Right ventricle myocardium superior (tissue), 1 donor: ENCODE data around the gene CHN2. TPM values are rescaled to one million over a fixed set of nuclear protein-coding genes. Genes with fewer than 3 reads are reported as not detected.

Source experiments
- ATAC-seq: fragments of 200-7000 bp; cut with Tn5 transposase; one replicate; pipeline ENCODE4 v1.9.1; 2020; ENCODE audit warnings: mild to moderate bottlenecking; ENCODE audit not compliant: poor library complexity
- DNase-seq: peaks from one replicate; pipeline ENCODE4 v3.0.0-alpha.2; 2020
- intact Hi-C: fragments of 100-400 bp; cut with DNase I; formaldehyde crosslinking; loops from one replicate; pipeline ENCODE4 v1.11.2; 2022
- total RNA-seq: library from RNA; stranded (reverse); fragmentation: NEBNext Ultra II Directional; extraction: Animal tissue kit (Norgen Biotek cat#: 25700); gene quantifications from one replicate; pipeline ENCODE4 v1.2.1, GENCODE V29; 2021
- donor health status: DM: no; HTN: yes; CAD: no; lungs with severe emphysema.

CHN2 gene
- total RNA-seq, 1 donor from 2014 or later = 17.7 TPM

DNA sequence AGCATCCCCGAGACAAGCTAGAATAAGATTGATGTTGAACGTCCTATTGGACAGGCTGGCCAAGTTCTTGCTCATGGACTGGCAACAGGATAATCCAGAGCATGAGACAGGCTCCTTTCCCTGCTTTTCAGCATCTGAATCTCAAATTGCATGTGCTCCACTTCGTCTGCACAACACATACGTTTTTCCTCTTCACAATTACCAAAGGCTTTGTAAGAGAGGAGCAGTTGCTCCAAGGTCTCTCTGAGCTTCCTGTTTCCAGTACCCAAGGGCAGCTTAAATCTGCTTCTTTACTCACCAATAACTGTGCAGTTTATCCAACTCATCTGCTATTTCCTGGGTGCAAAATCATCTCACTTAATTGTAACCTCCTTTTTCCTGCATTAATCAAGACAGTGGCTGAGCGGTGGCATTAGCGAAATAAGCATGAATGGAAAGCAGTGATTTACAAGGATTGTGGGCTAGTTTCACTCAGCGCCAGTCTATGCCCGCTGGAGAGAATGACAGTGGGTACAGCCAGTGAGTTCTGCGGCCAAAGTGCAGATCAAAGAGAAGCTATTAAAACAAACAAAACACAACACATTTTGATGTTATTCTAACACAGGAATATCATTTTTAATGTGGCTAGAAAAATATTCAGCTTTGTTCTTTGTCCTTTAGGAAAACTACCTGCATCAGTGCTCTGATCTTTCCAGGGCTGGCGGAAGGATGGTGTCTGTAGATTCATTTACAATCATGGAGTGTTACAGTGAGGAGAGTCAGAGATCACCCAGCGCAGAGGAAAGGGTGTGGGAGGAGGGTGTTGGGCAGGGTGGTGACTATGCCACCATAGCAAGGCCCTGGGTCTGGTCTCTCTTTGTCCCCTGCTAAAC, 79.8 kb downstream of the CHN2 start:
- ATAC-seq = no peak

DNA sequence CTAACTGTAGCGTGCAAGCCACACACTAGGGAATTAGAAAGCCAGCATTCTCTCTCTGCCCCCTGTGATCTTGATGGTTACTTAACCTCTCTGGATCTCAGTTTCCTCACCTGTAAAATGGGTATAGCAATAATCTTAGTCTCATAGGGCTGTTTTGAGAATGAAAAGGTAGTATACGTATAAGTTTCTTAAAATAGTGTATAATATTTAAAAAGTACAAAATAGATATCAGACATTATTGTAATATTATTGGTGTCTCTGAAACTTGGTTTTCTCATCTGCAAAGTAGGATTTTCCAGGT, 80.4 kb downstream of the CHN2 start:
- no peak for ATAC-seq
- intact Hi-C loops = no loop called here

More for the DNA sequence above, 79.8 kb downstream of the CHN2 start:
- no peak for DNase-seq
- intact Hi-C loops = no loop called here

DNA sequence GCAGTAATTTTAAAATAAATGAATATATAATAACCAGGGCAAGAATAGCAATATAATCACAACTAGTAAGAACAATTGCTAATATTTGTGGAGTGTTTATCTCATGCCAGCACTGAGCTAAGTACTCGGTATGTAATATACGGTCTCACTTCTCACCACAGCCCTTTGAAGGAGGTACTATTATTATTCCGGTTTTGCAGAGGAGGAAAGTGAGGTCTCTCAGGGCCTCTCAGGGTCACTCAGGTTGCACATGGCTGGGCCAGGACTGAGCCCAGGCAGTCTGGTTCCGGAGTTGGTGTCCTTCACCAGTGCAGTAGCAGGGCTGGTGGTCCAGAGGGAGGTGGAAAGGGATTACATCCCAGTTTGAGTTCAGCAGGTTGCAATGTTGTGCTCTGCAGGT, 80.9 kb downstream of the CHN2 start:
- intact Hi-C loops = no loop called here
- ATAC-seq = no peak
- no peak for DNase-seq

More for the DNA sequence above, 80.4 kb downstream of the CHN2 start:
- DNase-seq = no peak

DNA sequence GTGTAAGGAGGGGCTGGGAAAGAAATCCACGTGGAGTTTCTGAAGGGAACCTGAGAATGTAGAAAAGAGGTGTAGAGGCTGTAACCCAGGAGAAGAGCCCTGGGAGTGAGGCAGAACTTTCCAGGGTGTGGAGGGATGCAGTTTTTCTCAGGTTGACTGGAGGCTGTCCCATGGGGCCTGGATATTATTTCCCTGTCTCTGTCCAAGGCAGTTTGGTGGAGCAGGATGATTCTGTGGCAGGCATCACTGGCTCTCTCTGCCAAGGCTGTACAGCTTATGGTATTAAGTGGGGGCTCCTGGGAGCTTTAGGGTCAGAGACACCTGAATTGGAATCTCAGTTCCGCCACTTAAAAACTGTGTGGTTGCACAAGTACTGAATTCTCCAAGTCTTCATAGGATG, 81.6 kb downstream of the CHN2 start:
- intact Hi-C loops = no loop called here
- DNase-seq (no peak), ATAC-seq (no peak)

DNA sequence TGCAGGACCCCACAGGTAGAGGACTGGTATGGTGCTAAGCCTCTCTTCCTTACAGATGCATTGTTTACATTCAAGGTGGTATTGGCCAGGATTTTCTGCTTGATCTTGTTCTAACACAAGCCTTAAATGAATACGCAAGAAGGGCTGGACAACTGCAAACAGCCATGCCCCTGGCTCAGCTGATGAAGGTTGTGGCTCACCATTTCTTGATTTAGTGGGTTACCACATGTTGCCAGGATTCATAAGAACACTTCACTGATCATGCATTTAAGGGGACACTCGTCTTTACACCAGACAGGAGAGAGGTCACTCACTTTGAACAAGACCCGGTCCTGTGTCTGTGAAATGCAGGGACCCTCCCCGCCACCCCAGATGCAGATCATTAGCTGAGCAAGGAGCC, 82.2 kb downstream of the CHN2 start:
- ATAC-seq = no peak
- intact Hi-C loops = no loop called here

DNA sequence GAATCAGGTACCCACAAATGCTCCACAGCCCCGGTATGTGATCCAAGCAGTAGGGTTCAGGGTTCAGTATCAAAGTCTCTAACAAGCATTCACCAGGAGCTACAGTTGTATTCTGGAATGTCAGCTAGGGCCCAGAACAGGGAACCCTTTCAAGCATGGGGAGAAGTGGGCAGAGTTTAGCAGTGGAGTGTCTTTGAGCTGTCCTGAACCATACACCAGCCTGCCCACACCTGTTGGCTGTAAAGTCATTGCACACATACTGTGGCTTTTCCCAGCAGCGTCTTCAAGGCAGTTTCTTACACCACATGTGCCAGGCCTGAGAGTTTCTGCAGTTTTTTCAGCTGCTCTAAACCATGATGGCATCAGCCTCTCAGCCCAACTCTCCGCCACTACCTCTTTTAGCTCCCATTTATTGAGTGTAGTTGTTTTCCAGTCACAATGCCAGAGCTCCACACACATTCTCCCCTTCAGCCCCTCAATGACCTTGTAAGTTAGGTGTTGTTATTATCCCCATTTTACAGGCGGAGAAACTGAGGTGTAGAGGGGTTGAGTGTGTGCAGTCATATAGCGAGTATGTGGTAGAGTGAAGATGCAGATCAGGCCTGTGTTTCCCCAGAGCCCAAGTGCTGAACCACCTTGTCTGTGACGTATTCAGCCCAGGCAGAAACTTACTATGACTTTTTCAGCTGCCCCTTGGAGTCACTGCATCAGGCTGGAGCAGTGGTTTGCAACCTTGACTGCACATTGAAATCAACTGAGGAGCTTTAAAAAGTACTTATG, 83.1 kb downstream of the CHN2 start:
- intact Hi-C loops = no loop called here
- DNase-seq = no peak
- ATAC-seq = no peak

More for the DNA sequence above, 82.2 kb downstream of the CHN2 start:
- no peak for DNase-seq

DNA sequence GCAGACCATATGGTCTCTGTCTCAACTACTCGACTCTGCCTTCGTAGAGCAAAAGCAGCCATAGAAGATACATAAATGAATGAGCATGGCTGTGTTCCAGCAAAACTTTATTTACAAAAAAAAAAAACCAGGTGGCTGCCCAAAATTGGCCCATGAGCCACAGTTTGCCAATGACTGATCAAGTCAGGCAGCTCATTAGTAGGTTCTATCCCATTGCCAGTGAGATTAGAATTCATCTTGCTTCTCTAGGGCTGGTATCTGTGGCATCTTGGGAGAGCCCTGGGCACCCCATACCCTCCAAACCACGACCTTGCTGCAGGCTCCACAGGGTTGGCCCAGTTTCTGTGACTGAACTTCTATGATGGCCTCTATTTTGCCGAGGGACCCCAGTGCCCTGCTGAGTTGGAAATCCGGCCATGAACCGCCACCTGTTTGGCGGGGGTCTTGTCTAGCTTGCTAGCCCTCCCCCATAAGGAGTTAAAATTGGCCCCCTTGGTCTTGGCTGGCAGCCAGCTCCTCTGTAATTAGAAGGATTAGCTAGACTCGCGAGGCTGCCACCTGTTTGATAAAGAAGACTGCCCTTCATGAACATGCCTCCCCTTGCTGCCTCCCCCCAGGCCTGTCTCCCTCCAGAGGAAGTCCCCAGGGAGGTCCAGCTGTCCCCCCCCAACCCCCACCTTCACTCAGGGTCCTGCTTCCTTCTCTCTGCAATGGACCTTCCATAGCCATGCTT, 83.9 kb downstream of the CHN2 start:
- no peak for ATAC-seq
- intact Hi-C loops = no loop called here
- DNase-seq = peak; percentile 43

DNA sequence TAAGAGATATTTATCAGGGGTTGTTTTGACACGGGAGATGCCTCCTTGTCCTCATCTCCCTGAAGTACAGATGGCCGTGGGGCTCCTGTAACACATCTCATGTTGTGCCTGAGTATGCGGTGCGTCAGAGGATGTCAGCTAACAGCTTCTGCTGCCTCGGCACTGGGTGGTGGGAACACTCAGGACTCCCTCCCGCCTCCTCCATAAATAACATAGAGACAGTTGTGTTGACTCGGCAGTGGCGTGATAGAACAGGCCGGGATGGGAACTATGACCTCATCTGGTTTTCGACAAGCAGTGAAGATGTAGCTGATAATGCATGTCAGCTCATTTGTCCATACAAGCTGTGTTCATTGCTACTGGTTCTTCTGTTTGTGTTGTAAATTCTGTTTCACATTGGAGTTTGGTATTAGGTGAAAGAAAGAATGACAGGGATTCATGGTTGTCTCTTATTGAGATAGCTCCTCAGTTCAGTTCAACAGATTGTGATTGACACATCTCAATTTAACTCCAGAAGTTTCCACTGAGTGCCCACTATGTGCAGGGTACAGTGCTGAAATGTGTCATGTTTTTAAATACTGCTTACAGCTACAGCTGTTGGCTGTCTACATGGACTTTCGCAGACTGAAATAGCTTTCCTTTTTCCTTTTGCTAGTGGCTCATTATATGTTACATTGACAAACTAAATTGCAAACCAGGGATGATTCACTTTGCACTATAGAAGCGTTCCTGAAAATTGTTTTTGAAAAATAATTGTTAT, 87.4 kb downstream of the CHN2 start:
- ATAC-seq (peak; percentile 82), DNase-seq (peak; percentile 48)
- intact Hi-C loops = no loop called here

DNA sequence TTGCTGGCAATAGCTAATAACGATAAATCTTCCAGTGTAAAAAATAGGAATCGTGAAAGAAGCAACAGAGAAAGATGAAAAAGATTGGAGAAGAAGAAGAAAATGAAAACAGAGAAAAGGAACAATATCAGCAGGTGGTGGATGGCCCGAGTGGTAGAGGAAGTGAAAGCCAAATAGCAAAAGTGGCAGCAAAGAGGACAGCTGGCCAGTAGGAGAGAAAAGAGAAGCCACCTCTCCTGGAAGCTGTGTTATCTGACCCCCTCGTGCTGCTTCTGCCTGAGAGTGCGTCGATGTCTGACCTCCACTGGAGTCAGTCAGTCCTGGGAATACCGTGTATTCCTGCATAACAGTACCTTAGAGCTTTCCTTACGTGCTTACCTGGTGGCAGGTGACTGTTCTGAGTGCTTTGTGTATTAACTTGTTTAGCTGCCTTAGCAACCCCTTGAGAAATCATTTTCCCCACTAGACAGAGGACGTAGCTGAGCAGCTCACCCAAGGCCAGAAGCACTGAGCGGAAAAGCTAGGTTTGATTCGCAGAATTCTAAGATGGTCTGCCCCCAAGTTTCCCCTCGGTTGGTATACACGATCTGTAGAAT, 88.3 kb downstream of the CHN2 start:
- peak; percentile 55 for ATAC-seq

DNA sequence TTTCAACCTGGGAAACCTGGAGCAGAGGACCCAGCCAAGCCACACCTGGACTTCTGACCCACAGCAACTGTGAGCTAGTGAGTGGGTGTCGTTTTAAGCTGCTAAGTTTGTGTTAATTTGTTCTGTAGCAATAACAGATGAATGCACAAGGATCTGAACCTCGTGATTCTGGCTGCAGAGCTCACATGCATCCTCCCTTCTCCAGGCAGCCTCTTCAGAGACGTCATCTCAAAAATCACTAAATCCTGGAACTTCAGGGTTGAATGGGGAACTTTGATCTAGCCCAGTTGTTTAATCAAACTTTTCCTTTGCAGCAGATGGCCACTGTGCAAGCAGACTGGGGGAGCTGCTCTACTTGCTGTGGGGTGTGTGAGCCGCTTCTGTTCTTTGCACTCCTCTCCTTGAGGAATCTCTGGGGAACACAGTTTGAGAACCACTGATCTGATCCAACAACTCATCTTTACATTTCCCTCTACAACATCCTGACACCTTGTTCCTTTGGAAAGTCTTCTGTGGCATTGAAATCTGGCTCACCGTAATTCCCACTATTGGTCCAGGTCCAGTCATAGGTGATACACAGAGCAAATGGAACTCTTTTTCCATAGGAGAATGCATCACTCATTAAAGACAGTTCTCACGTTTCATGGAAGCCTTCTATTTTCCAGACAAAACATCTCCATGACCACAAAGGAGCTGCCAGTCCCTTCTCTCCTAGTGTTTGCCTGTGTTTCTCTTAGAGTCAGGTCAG, 90.3 kb downstream of the CHN2 start:
- intact Hi-C loops = no loop called here
- ATAC-seq = no peak
- DNase-seq = no peak

More for the DNA sequence above, 88.3 kb downstream of the CHN2 start:
- intact Hi-C loops = no loop called here
- no peak for DNase-seq

DNA sequence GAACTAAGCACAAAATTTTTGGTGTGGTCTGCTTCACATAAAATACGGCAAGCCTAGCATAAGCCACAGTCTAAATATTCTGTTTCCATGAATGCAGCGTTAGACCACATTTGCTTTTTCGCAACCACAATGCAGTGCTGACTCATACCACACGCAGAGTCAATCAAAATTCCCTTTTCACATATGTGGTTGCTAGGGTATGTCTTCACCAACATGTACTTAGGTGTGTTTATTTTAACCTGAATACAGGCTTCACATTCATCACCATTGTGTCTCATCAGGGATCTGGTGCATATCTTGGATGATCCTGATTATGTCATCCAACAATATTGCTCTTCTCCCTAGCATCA, 90.8 kb downstream of the CHN2 start:
- intact Hi-C loops = no loop called here
- DNase-seq = no peak
- ATAC-seq = no peak

DNA sequence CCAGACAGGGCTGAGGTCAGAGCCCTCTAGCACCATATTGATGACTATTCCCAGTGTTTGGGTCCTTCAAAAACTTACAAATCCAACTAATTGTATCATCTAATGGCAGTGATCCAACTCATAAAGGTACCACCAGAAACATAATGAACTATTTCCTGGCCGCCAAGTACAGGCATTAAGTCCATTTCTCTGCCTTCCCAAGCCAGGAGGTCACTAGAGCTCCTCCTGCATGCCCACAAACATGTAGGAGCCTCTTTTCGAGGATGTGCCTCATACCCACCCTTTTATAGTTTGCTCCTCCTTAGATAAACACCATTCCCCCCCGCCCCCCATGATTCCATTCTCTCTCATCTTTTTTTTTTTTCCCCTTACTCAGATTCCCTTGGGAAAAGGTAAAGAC, 91.3 kb downstream of the CHN2 start:
- intact Hi-C loops = no loop called here

DNA sequence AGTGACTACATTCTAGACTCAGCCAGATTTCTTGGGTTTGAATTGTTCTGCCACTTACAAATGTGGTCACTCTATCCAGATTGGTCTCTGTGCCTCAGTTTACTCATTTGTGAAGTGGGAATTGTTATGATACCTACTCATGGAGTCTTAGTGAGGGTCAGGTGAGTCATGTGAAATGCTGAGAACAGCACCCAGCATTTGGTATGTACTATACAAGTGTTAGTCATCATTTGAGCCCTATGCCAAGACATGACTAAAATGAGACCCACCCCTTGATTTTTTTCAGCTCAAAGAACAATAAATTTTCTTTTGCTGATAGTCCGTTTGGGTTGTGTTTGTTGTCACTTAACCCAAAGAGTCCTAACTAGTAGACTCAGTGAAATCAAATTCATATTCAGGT, 92.8 kb downstream of the CHN2 start:
- DNase-seq = no peak
- no peak for ATAC-seq
- intact Hi-C loops = no loop called here

More for the DNA sequence above, 91.3 kb downstream of the CHN2 start:
- ATAC-seq = no peak
- DNase-seq = no peak

DNA sequence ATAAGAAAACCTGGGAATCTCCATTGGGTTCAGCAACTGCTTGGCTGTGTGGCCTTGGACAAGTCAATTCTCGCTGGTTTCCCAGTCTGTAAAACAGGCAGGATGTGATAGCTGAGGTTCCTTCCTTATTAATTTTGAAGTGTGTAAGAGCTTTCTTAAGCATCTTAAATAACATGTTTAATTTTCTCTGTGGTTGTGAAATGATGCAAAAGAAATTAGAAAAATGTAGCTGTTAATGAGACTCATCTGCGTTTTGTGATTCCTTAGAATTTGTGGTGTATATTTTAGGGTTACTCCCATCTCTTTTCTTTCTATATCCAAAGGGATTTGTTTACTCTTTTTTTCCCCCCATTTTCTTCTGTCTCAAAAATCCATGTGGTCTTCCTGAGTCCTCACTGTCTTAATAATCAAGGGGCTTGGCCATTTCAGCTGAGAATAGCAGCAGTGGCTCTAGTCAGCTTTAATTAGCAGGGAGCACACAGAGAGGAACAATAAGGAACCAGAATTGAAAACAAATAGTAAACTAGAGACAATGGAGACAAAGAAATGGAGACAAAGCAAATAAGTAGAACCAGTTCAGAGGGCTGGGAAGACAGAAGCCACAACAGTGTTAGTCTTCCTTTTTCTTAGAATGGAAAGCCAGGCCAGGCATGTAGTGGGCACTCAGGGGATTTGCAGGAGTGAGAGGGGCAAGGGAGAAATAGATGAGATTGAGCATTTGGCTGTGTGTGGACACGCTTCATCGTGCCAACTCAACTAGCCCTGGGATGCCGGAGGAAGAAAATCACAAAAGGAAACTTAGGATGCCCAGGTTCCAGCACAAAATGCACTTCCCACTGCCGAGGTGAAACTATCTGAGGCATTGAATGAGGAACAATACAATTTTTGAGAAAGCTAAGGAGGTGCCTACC, 93.9 kb downstream of the CHN2 start:
- ATAC-seq (no peak), DNase-seq (no peak)
- intact Hi-C loops = no loop called here

DNA sequence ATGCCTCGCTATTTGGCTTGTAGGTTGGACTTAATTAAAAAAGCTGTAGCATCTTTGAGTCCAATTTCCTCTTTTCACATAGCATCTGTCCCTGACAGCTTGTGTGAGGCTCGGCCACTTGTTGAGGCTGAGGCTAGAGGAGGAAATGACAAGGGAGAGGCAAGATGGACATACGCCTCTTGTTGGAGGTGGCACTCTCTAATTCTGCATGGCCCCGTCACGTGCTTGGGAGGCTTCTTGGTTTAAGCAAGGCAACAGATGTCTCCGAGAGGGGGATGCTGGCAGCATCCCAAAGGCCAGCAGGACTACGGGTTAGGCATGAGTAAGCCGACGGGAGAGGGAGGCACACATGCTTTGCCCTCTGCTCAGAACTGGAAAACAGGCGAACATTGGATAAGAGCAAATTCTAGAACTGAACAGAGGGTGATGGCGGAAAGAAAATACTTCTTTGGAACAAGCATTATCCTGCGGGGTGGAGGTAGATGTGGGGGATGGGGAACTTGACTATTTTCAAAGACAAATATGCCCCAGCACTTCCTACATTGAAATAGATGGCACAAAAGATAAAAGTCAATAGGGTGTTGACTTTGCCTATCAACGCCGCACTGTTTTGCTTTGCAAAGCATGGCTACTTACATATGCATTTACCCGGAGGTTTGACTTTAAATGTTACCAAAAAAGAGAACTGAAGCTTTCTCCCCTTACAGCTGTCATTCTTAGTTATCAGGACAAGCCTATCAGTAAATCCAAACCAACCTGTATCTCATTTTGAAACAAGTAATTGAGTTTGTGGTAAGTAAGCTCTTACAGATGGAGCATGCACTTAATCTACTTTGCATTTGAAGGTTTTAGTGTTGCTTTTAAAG, 94.8 kb downstream of the CHN2 start:
- intact Hi-C loops = no loop called here
- ATAC-seq (no peak), DNase-seq (peak; percentile 75)

DNA sequence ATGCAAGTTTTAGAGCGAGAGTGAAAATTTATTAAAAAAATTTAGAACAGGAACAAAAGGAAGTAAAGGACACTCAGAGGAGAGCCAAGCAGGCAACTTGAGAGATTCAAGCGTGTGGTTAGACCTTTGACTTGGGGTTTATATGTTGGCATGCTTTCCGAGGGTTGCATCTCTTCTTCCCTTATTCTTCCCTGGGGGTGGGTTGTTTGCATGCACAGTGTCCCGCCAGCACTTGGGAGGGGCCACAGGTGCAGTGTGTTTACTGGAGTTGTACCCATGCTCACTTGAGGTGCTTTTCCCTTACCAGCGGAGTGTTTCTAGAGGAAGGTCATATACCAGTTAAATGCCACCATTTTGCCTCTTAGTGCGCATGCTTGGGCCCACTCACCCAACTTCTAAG, 96.3 kb downstream of the CHN2 start:
- DNase-seq = no peak
- intact Hi-C loops = no loop called here
- ATAC-seq = no peak
